ENCODE results near the gene ANKRD33. TPM values are rescaled to one million over a fixed set of nuclear protein-coding genes. Genes with fewer than 3 reads are reported as not detected.

ANKRD33 gene
- total RNA-seq, result under 1 TPM in 2 of 4 donors, not detected in 2; 0.60 to 0.66 TPM

DNA sequence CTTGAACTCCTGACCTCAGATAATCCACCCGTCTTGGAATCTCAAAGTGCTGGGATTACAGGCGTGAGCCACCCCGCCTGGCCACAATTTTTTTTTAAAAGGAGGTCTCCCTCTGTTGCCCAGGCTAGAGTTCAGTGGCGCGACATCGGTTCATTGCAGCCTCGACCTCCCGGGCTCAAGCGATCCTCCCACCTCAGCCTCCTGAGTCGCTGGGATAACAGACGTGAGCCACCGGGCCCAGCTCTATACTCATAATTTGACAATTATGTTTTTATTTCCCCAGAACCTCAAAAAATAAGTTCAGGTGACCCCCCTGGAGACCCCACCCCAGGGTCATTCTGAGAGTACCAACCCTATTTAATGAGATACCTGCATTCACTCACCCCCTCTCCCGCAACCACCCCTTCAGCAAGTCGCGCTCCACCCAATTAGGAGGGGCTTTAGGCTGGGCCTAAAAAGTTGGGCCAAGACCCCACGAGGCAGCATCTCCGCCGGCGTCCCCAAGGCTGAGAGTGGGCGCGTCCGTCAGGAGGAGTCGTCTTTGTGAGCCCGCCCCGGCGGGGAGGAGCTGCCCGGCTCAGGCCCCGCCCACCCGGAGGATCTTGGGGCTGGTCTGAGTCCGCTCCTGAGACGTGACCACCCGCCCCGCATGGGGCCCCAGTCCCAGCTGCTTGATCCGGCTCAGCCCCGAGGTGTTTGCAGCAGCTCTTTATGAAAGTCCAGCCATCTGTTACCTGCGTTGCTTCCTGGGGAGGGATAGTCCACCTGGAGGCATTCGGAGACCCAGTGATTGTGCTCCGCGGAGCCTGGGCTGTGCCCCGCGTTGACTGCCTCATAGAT, at the start of gene ANKRD33:
Gene ANKRD33, plus strand, starts transcription at position 628 of the 840 bp plus-strand sequence. Its CDS starts 84 bp downstream, at position 712.
- peaks cover 0 to 24% (median 7%) of the 10 kb centered on the region in 4 donors for H3K4me1 ChIP-seq
- no peak within 1 kb of the TSS for H3K27ac ChIP-seq
- no peaks in the 10 kb centered on the region for H3K9me3 ChIP-seq
- H3K36me3 ChIP-seq, result no peaks in the 10 kb centered on the region
- 57 to 62% methylated on average over 35 to 41 of the region's 41 CpGs for WGBS, 2 donors
- no peak within 1 kb of the TSS for H3K4me3 ChIP-seq
- no peaks in the 10 kb centered on the region for H3K27me3 ChIP-seq
- no peak for DNase-seq (ENCODE audit: low spot score in 2 of 2)
- no peak for TF ChIP-seq CTCF (IDR thresholded peaks at IDR 0.05)
- TF ChIP-seq EP300 (IDR thresholded peaks at IDR 0.05), result no peak
- no peak for TF ChIP-seq POLR2A (IDR thresholded peaks at IDR 0.05)

- H3K27me3 ChIP-seq, result no peaks in the 10 kb centered on the region
- no peak overlapping the region for H3K27ac ChIP-seq
- no peaks in the 10 kb centered on the region for H3K9me3 ChIP-seq
- H3K4me1 ChIP-seq, result peaks cover 0 to 15% (median 0%) of the 10 kb centered on the region in 4 donors
- no peak overlapping the region for H3K4me3 ChIP-seq
- TF ChIP-seq POLR2A (IDR thresholded peaks at IDR 0.05), result no peak
- no peak for TF ChIP-seq CTCF (IDR thresholded peaks at IDR 0.05)
- no peak for TF ChIP-seq EP300 (IDR thresholded peaks at IDR 0.05)
- no peaks in the 10 kb centered on the region for H3K36me3 ChIP-seq
- 34 to 55% methylated on average over 4 of the region's 4 CpGs for WGBS, 2 donors
- DNase-seq (ENCODE audit: low spot score in 2 of 2), result no peak
These were observed 49.1 kb upstream of the ANKRD33 start for GRCh38 chr12:51838762-51839161.

- Histone ChIP-seq H3K4me3 (no peak overlapping the region), H3K4me1 (peaks cover 0 to 15% (median 0%) of the 10 kb centered on the region in 4 donors), H3K36me3 (no peaks in the 10 kb centered on the region), H3K9me3 (no peaks in the 10 kb centered on the region), H3K27ac (no peak overlapping the region), H3K27me3 (no peaks in the 10 kb centered on the region)
- 59 to 60% methylated on average over 5 of the region's 5 CpGs for WGBS, 2 donors
- TF ChIP-seq POLR2A (IDR thresholded peaks at IDR 0.05) (no peak), CTCF (IDR thresholded peaks at IDR 0.05) (no peak), EP300 (IDR thresholded peaks at IDR 0.05) (no peak)
- no peak for DNase-seq (ENCODE audit: low spot score in 2 of 2)
These were observed 48.5 kb upstream of the ANKRD33 start for GRCh38 chr12:51839310-51839947.

DNA sequence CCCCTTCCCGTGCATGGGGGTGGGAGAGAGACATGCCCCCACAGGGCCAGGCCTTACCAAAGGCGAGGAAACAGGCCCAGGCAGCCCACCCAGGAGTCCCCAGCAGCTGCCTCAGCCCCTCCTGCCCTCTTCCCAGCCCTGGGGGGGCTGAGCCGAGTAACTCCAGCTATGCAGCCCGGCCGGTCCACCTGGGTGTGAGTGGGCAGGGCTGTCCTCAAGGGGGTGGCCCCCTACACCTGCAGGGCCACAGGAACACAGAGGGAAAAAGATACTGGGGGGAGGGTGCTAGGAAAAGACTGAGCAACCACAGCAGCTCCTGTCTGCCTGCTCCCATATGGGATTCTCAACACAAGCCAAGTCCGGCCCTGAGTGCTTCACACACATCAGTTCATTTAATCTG, 46.9 kb upstream of the ANKRD33 start:
- Histone ChIP-seq H3K36me3 (no peaks in the 10 kb centered on the region), H3K4me1 (peaks cover 0 to 27% (median 2%) of the 10 kb centered on the region in 4 donors), H3K27ac (no peak overlapping the region), H3K9me3 (no peaks in the 10 kb centered on the region), H3K27me3 (peaks cover 0 to 7% of the 10 kb centered on the region in 2 donors), H3K4me3 (no peak overlapping the region)
- TF ChIP-seq EP300 (IDR thresholded peaks at IDR 0.05) (no peak), CTCF (IDR thresholded peaks at IDR 0.05) (no peak), POLR2A (IDR thresholded peaks at IDR 0.05) (no peak)
- DNase-seq (ENCODE audit: low spot score in 2 of 2), result no peak
- 77 to 84% methylated on average over 3 to 6 of the region's 6 CpGs for whole genome bisulfite sequencing, 2 donors

- WGBS, 2 donors, result 38 to 53% methylated on average over 6 of the region's 6 CpGs
- Histone ChIP-seq H3K9me3 (no peaks in the 10 kb centered on the region), H3K4me1 (peaks cover 0 to 33% (median 7%) of the 10 kb centered on the region in 4 donors), H3K27me3 (peaks cover 0 to 14% of the 10 kb centered on the region in 2 donors), H3K4me3 (no peak overlapping the region), H3K36me3 (no peaks in the 10 kb centered on the region), H3K27ac (no peak overlapping the region)
- no peak for DNase-seq (ENCODE audit: low spot score in 2 of 2)
- no peak for TF ChIP-seq POLR2A (IDR thresholded peaks at IDR 0.05)
- no peak for TF ChIP-seq CTCF (IDR thresholded peaks at IDR 0.05)
- no peak for TF ChIP-seq EP300 (IDR thresholded peaks at IDR 0.05)
These were observed 46.2 kb upstream of the ANKRD33 start for GRCh38 chr12:51841727-51842126.

Measured in tibial nerve (tissue), 4 donors.